A549 (cell line): ENCODE results near the gene SIGMAR1.

ENCODE experiments used
- CHD2 ChIP-seq: fragments of 150-350 bp; IDR thresholded peaks from 2 replicates; pipeline ENCODE4 v1.6.1; 2014; ENCODE audit warnings: low read length; ENCODE audit not compliant: partially characterized antibody
- CTCF ChIP-seq: fragments of >200 bp; sonication (Bioruptor Twin); formaldehyde crosslinking; IDR thresholded peaks from 3 replicates; pipeline ENCODE4 v1.5.1; 2016
- EHMT2 ChIP-seq: fragments of 200-600 bp; sonication (generic); IDR thresholded peaks from 2 replicates; pipeline ENCODE4 v1.6.1; 2016; ENCODE audit warnings: antibody characterized with exemption, low read depth, mild to moderate bottlenecking, moderate library complexity
- ELK1 ChIP-seq: fragments of 150-350 bp; IDR thresholded peaks from 2 replicates; pipeline ENCODE4 v1.6.1; 2014; ENCODE audit warnings: low read depth, mild to moderate bottlenecking, low read length
- GATA3 ChIP-seq: IDR thresholded peaks from 2 replicates; pipeline ENCODE4 v1.6.1; 2012; ENCODE audit warnings: borderline replicate concordance
- HEYL ChIP-seq: fragments of 250-450 bp; sonication (Bioruptor Pico); IDR thresholded peaks from 2 replicates; pipeline ENCODE4 v1.8.0; 2021; ENCODE audit warnings: mild to moderate bottlenecking, moderate library complexity
- HMGXB4 ChIP-seq: fragments of 250-450 bp; sonication (Bioruptor Pico); IDR thresholded peaks from 2 replicates; pipeline ENCODE4 v1.5.0; 2021; ENCODE audit warnings: mild to moderate bottlenecking, moderate library complexity, borderline replicate concordance
- KDM1A ChIP-seq: fragments of 200-600 bp; sonication (generic); IDR thresholded peaks from 2 replicates; pipeline ENCODE4 v1.6.1; 2016; ENCODE audit warnings: low read depth, mild to moderate bottlenecking
- MAX ChIP-seq: IDR thresholded peaks from 2 replicates; pipeline ENCODE4 v1.6.1; 2012
- POLR2A ChIP-seq: IDR thresholded peaks from 2 replicates; pipeline ENCODE4 v1.6.1; 2012; ENCODE audit warnings: mild to moderate bottlenecking, low read length
- RAD21 ChIP-seq, 2 experiments: fragments of >200 bp in 1 of 2; sonication (Bioruptor Twin) in 1 of 2; formaldehyde crosslinking in 1 of 2; IDR thresholded peaks in 1 of 2; conservative IDR thresholded peaks in 1 of 2; 2 replicates in 1 of 2; 3 replicates in 1 of 2; pipeline ENCODE4 v1.6.1; 2012 to 2018; ENCODE audit warnings: inconsistent platforms in 1 of 2
- SMC3 ChIP-seq: fragments of >200 bp; sonication (Bioruptor Twin); formaldehyde crosslinking; IDR thresholded peaks from 3 replicates; pipeline ENCODE4 v1.6.1; 2018; ENCODE audit warnings: inconsistent platforms
- TP53 ChIP-seq: fragments of 250-450 bp; sonication (Bioruptor Pico); IDR thresholded peaks from 2 replicates; pipeline ENCODE4 v1.5.0; 2021; ENCODE audit warnings: mild to moderate bottlenecking, moderate library complexity

GRCh38 chr9:34591248-34591916 lies 46.2 kb downstream of the SIGMAR1 start:
- TF ChIP-seq EHMT2, result no peak
- peak; percentile 89 to 94 for TF ChIP-seq RAD21 (conservative IDR thresholded peaks at IDR 0.05 in 1 of 2, IDR thresholded peaks at IDR 0.05 in 1 of 2)
- TF ChIP-seq HMGXB4 (CRISPR knock-in tag), result no peak
- no peak for TF ChIP-seq TP53 (CRISPR knock-in tag)
- TF ChIP-seq HEYL (CRISPR knock-in tag), result no peak
- no peak for TF ChIP-seq ELK1
- TF ChIP-seq CTCF, result peak; percentile 81
- TF ChIP-seq MAX, result no peak
- peak; percentile 97 for TF ChIP-seq SMC3
- TF ChIP-seq CHD2, result no peak
- no peak for TF ChIP-seq GATA3
- no peak for TF ChIP-seq POLR2A
- no peak for TF ChIP-seq KDM1A
